HCT116 (cell line): ENCODE data around the gene VDAC1. TPM values are rescaled to one million over a fixed set of nuclear protein-coding genes. Genes with fewer than 3 reads are reported as not detected.

ENCODE experiments used
- ATAC-seq: fragments of 200-7000 bp; cut with Tn5 transposase; 2 replicates; pipeline ENCODE4 v1.9.1; 2020; ENCODE audit warnings: mild to moderate bottlenecking, moderate library complexity
- BruUV-seq: library from RNA; stranded (reverse); fragments of 400-500 nt; replicated peaks from 2 replicates; lab custom pipeline; 2021; lab: Mats Ljungman, UMichigan
- CTCF ChIA-PET: fragments of 300-600 bp; sonication (Branson Sonifier 250); formaldehyde crosslinking; loops from one replicate; lab custom pipeline; 2021; ENCODE audit warnings: antibody characterized with exemption; lab: Charles Lee
- POLR2A ChIA-PET: fragments of 300-600, 350-600 bp; sonication (Branson Sonifier 250); formaldehyde crosslinking; loops from one replicate; lab custom pipeline; 2021; ENCODE audit warnings: antibody characterized with exemption; lab: Charles Lee
- RAD21 ChIA-PET, 2 experiments: fragments of 300-600 bp; sonication (Branson Sonifier 250); formaldehyde crosslinking; loops; one replicate each; lab custom pipeline; 2023; ENCODE audit warnings: low total read pairs in 2 of 2; ENCODE audit not compliant: uncharacterized antibody in 2 of 2, unreplicated experiment in 2 of 2, low non-redundant PET in 1 of 2; lab: Charles Lee
- DNase-seq: peaks from one replicate; pipeline ENCODE4 v3.0.0-alpha.2; 2010; ENCODE audit warnings: low read depth, low spot score
- H2AFZ ChIP-seq: fragments of 200-600 bp; shearing (Covaris generic), sonication (generic); 2 replicates; pipeline ENCODE4 v1.6.1; 2017; ENCODE audit warnings: low read depth, mixed run types, mixed read lengths, antibody characterized with exemption, low read length; ENCODE audit not compliant: poor library complexity, severe bottlenecking
- H3K27ac ChIP-seq: 2 replicates; pipeline ENCODE4 v1.5.1; 2012; ENCODE audit warnings: low read depth, low read length
- H3K27me3 ChIP-seq: fragments of 200-600 bp; sonication (generic); 2 replicates; pipeline ENCODE4 v1.6.1; 2016; ENCODE audit warnings: mixed run types, low read length, mixed read lengths; ENCODE audit not compliant: insufficient read depth
- H3K36me3 ChIP-seq, 2 experiments: fragments of 200-500 bp in 1 of 2; fragments of 200-600 bp in 1 of 2; sonication (Bioruptor generic) in 1 of 2; sonication (generic) in 1 of 2; 2 replicates each; pipeline versions ENCODE4 v1.5.1 to v1.6.1; 2014 to 2016; ENCODE audit warnings: low read length in 2 of 2, inconsistent platforms in 1 of 2, mixed read lengths in 1 of 2, mixed run types in 1 of 2; ENCODE audit not compliant: insufficient read depth in 2 of 2, control insufficient read depth in 1 of 2
- H3K4me1 ChIP-seq, 2 experiments: fragments of 200-600 bp in 1 of 2; sonication (generic) in 1 of 2; 2 replicates each; pipeline versions ENCODE4 v1.5.1 to v1.6.1; 2012 to 2017; ENCODE audit warnings: low read length in 2 of 2, inconsistent platforms in 1 of 2, mild to moderate bottlenecking in 1 of 2, mixed read lengths in 1 of 2, mixed run types in 1 of 2, moderate library complexity in 1 of 2; ENCODE audit not compliant: insufficient read depth in 2 of 2, control insufficient read depth in 1 of 2
- H3K4me2 ChIP-seq: fragments of 200-600 bp; sonication (generic); 2 replicates; pipeline ENCODE4 v1.6.1; 2017; ENCODE audit warnings: mixed run types, low read length, mixed read lengths
- H3K4me3 ChIP-seq, 2 experiments: fragments of 200-600 bp in 1 of 2; sonication (generic) in 1 of 2; replicated peaks in 1 of 2; 2 replicates each; pipeline ENCODE4 v1.5.1; 2011 to 2016; ENCODE audit warnings: low read length in 2 of 2, control low read depth in 1 of 2, low read depth in 1 of 2, mild to moderate bottlenecking in 1 of 2, mixed read lengths in 1 of 2, mixed run types in 1 of 2
- H3K79me2 ChIP-seq: fragments of 200-600 bp; sonication (generic); 2 replicates; pipeline ENCODE4 v1.6.1; 2017; ENCODE audit warnings: mild to moderate bottlenecking, mixed run types, low read length, moderate library complexity, mixed read lengths; ENCODE audit not compliant: insufficient read depth
- H3K9ac ChIP-seq: fragments of 200-600 bp; sonication (generic); 2 replicates; pipeline ENCODE4 v1.6.1; 2016; ENCODE audit warnings: low read length, mixed read lengths
- H3K9me2 ChIP-seq: fragments of 200-600 bp; sonication (generic), shearing (Covaris generic); 2 replicates; pipeline ENCODE4 v1.6.1; 2017; ENCODE audit warnings: mixed run types, mild to moderate bottlenecking, moderate library complexity; ENCODE audit not compliant: insufficient read depth
- H3K9me3 ChIP-seq, 2 experiments: fragments of 200-500 bp in 1 of 2; fragments of 200-600 bp in 1 of 2; sonication (Bioruptor generic) in 1 of 2; sonication (generic) in 1 of 2; 2 replicates each; pipeline ENCODE4 v1.6.1; 2014 to 2017; ENCODE audit warnings: low read length in 2 of 2, mixed read lengths in 2 of 2, inconsistent platforms in 1 of 2, low read depth in 1 of 2, mild to moderate bottlenecking in 1 of 2, mixed run types in 1 of 2, moderate library complexity in 1 of 2; ENCODE audit not compliant: control insufficient read depth in 1 of 2, insufficient read depth in 1 of 2
- H4K20me1 ChIP-seq: fragments of 200-600 bp; sonication (generic), shearing (Covaris generic); 2 replicates; pipeline ENCODE4 v1.6.1; 2017; ENCODE audit warnings: mixed run types, mild to moderate bottlenecking, moderate library complexity; ENCODE audit not compliant: insufficient read depth
- RAD21 ChIP-seq: IDR thresholded peaks from 2 replicates; pipeline ENCODE4 v1.6.1; 2012; ENCODE audit warnings: low read depth, mild to moderate bottlenecking
- TCF7L2 ChIP-seq: IDR thresholded peaks from 2 replicates; pipeline ENCODE4 v1.7.0; 2011; ENCODE audit warnings: borderline replicate concordance, inconsistent platforms; ENCODE audit not compliant: insufficient read depth, insufficient read length; ENCODE audit errors: extremely low read depth
- intact Hi-C: fragments of 100-400 bp; cut with micrococcal nuclease; formaldehyde crosslinking; loops from 2 replicates; pipeline ENCODE4 v1.10.0; 2022
- total RNA-seq: library from RNA; stranded (reverse); gene quantifications from one replicate; pipeline ENCODE4 v1.2.1, GENCODE V29; 2021; ENCODE audit not compliant: unreplicated experiment
- TF ChIP-seq, protein P1 (sequence below): IDR thresholded peaks from 2 replicates; pipeline ENCODE4 v1.6.1; 2012

VDAC1 gene
- total RNA-seq, 1 experiment from 2014 or later, result 269 TPM

DNA sequence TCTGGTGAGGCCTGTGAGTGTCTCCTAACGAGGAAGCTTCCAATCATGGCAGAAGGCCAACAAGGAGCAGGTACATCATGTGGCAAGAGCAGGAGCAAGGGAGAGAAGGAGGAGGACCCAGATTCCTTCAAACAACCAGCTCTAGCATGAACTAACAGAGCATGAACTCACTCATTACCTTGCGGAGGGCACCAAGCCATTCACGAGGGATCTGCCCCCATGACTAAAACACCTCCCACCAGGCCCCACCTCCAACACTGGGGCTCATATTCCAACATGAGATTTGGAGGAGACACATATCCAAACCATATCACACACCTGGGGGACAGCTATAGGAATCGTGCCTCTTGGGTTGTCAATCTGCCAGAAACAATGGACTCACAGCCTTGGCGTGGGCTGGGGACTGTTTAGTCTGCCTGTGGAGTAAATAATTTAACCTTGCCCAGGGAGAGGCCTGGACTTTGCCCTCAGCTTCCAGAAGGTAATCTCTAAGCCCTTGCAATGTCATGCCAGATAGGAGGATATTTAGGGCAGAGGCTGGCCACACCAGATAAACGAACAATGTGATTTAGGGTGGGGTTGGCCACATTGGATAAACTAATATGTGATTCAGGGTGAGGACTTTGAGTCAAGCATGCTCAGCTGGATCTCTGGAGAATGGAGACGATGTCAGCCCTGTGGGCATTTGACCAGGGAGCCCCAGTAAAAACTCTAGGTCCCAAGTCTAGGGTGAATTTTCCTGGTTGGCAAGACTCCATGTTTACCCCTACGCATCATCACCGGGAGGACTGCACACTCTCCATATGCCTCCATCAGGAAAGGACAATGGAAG is 13.6 kb upstream of the VDAC1 start:
- Histone ChIP-seq H4K20me1 (no peaks in the 10 kb centered on the region), H3K79me2 (no peaks in the 10 kb centered on the region), H3K4me1 (peaks cover 0 to 7% of the 10 kb centered on the region in 2 experiments; a peak in 1 of 4 replicates), H3K27ac (no peak overlapping the region), H3K9me2 (no peaks in the 10 kb centered on the region), H3K9ac (no peak overlapping the region), H2AFZ (no peak overlapping the region), H3K4me3 (no peak overlapping the region), H3K9me3 (no peaks in the 10 kb centered on the region), H3K36me3 (no peaks in the 10 kb centered on the region), H3K27me3 (no peaks in the 10 kb centered on the region), H3K4me2 (no peak overlapping the region)
- ATAC-seq (no peak), DNase-seq (no peak)
- no peak for TF ChIP-seq TCF7L2
- CTCF ChIA-PET, result interaction anchor here (0.9 to 1.1 kb wide), 2 partner anchors 8 to 21 kb away, joined by 4 read pairs; no protein-coding TSS in a partner anchor
- RAD21 ChIA-PET, result no interaction called here
- POLR2A ChIA-PET, result no interaction called here
- no TSS peak for BruUV-seq
- intact Hi-C loops, result no loop called here

DNA sequence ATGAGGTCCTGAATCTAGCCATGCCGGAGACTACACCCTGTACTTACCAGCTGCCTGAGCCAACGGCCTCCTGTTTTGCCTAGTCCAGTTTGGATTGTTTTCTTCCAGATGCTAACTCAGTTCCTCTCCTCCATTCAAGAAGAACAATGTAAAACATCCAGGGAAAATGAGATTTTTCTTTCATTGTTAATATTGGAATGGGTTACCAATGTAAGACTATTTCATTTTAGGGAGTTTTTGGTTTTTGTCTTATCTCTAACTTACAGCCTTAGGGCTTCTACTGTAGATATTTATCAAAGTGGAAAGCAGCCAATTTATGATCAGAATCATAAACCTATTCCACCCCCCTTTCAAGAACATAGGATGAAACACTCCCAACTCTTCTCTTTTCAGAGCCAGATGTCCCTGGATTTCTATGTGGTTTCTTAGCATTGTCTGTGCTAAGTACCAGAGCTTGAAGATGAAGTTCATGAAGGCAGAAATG is 3.5 kb upstream of the VDAC1 start:
- H4K20me1 ChIP-seq, result no peaks in the 10 kb centered on the region
- ATAC-seq, result no peak
- ChIA-PET RAD21 (no interaction called here), CTCF (no interaction called here), POLR2A (interaction anchor here (0.6 kb wide), 1 partner anchor 172 kb away, joined by 3 read pairs; no protein-coding TSS in a partner anchor)
- no peaks in the 10 kb centered on the region for H3K9me2 ChIP-seq
- intact Hi-C loops, result no loop called here
- peak overlapping the region; percentile 32; the same call in 1 of the 2 replicates for H3K4me2 ChIP-seq
- H3K27me3 ChIP-seq, result no peaks in the 10 kb centered on the region
- peak overlapping the region; percentile 20 for H2AFZ ChIP-seq
- peaks cover 0 to under 1% of the 10 kb centered on the region in 2 experiments; a peak in 2 of 4 replicates for H3K36me3 ChIP-seq
- H3K9me3 ChIP-seq, result no peaks in the 10 kb centered on the region
- no peak for DNase-seq
- no peak overlapping the region for H3K27ac ChIP-seq
- BruUV-seq, result no TSS peak
- no peak overlapping the region for H3K4me3 ChIP-seq
- no peak overlapping the region for H3K9ac ChIP-seq
- H3K79me2 ChIP-seq, result peaks cover 27% of the 10 kb centered on the region
- H3K4me1 ChIP-seq, result peaks cover 12 to 24% of the 10 kb centered on the region in 2 experiments
- TF ChIP-seq TCF7L2 (no peak), RAD21 (no peak)
- TF ChIP-seq, protein P1, sequence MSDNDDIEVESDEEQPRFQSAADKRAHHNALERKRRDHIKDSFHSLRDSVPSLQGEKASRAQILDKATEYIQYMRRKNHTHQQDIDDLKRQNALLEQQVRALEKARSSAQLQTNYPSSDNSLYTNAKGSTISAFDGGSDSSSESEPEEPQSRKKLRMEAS, result no peak
